ENCODE measurements around the gene CDC20. TPM values are rescaled to one million over a fixed set of nuclear protein-coding genes. Genes with fewer than 3 reads are reported as not detected.

Gene CDC20
- total RNA-seq, 1 experiment from 2014 or later = 296 TPM

- H3K27me3 ChIP-seq (replicated peaks; ENCODE audit: insufficient read depth, low read depth, low read length, poor library complexity) = no peaks in the 10 kb centered on the region
- no peaks in the 10 kb centered on the region for H3K9me3 ChIP-seq (ENCODE audit: low read depth, low read length, poor library complexity, severe bottlenecking)
- POLR2A ChIA-PET (ENCODE audit: low non-redundant PET) = no interaction called here
- H3K36me3 ChIP-seq (ENCODE audit: insufficient read depth, low read length, poor library complexity, severe bottlenecking) = no peaks in the 10 kb centered on the region
- CTCF ChIA-PET = no interaction called here
- no peak for DNase-seq (ENCODE audit: low spot score)
- intact Hi-C loops (cut with micrococcal nuclease; ENCODE audit: unreplicated experiment) = no loop called here
- no peak for TF ChIP-seq EZH2 (IDR thresholded peaks at IDR 0.05; ENCODE audit: borderline replicate concordance, low read depth, low read length, poor library complexity, severe bottlenecking)
- no peak for TF ChIP-seq CTCF (conservative IDR thresholded peaks at IDR 0.05; ENCODE audit: low read depth, low read length)
- no peaks in the 10 kb centered on the region for H3K4me1 ChIP-seq (ENCODE audit: insufficient read depth, low read length, poor library complexity, severe bottlenecking)
- no TSS peak for BruUV-seq (replicated peaks)
- H3K4me3 ChIP-seq (ENCODE audit: low read depth, low read length, poor library complexity, severe bottlenecking) = no peak overlapping the region
- H3K27ac ChIP-seq (ENCODE audit: low read depth, low read length, poor library complexity, severe bottlenecking) = no peak overlapping the region
Observed at GRCh38 chr1:43316738-43317520, 41.9 kb upstream of the CDC20 start.

- CTCF ChIA-PET = no interaction called here
- POLR2A ChIA-PET (ENCODE audit: low non-redundant PET) = no interaction called here
- Histone ChIP-seq H3K27ac (ENCODE audit: low read depth, low read length, poor library complexity, severe bottlenecking) (no peak overlapping the region), H3K4me3 (ENCODE audit: low read depth, low read length, poor library complexity, severe bottlenecking) (no peak overlapping the region), H3K27me3 (replicated peaks; ENCODE audit: insufficient read depth, low read depth, low read length, poor library complexity) (no peaks in the 10 kb centered on the region), H3K4me1 (ENCODE audit: insufficient read depth, low read length, poor library complexity, severe bottlenecking) (no peaks in the 10 kb centered on the region), H3K9me3 (ENCODE audit: low read depth, low read length, poor library complexity, severe bottlenecking) (no peaks in the 10 kb centered on the region), H3K36me3 (ENCODE audit: insufficient read depth, low read length, poor library complexity, severe bottlenecking) (no peaks in the 10 kb centered on the region)
- TF ChIP-seq EZH2 (IDR thresholded peaks at IDR 0.05; ENCODE audit: borderline replicate concordance, low read depth, low read length, poor library complexity, severe bottlenecking) (no peak), CTCF (conservative IDR thresholded peaks at IDR 0.05; ENCODE audit: low read depth, low read length) (no peak)
- no TSS peak for BruUV-seq (replicated peaks)
- intact Hi-C loops (cut with micrococcal nuclease; ENCODE audit: unreplicated experiment) = no loop called here
- no peak for DNase-seq (ENCODE audit: low spot score)
Observed at GRCh38 chr1:43317817-43318471, 40.8 kb upstream of the CDC20 start.

- ChIA-PET CTCF (no interaction called here), POLR2A (ENCODE audit: low non-redundant PET) (no interaction called here)
- Histone ChIP-seq H3K9me3 (ENCODE audit: low read depth, low read length, poor library complexity, severe bottlenecking) (no peaks in the 10 kb centered on the region), H3K4me3 (ENCODE audit: low read depth, low read length, poor library complexity, severe bottlenecking) (no peak overlapping the region), H3K27me3 (replicated peaks; ENCODE audit: insufficient read depth, low read depth, low read length, poor library complexity) (no peaks in the 10 kb centered on the region), H3K4me1 (ENCODE audit: insufficient read depth, low read length, poor library complexity, severe bottlenecking) (no peaks in the 10 kb centered on the region), H3K27ac (ENCODE audit: low read depth, low read length, poor library complexity, severe bottlenecking) (no peak overlapping the region), H3K36me3 (ENCODE audit: insufficient read depth, low read length, poor library complexity, severe bottlenecking) (no peaks in the 10 kb centered on the region)
- no peak for DNase-seq (ENCODE audit: low spot score)
- intact Hi-C loops (cut with micrococcal nuclease; ENCODE audit: unreplicated experiment) = no loop called here
- BruUV-seq (replicated peaks) = no TSS peak
- TF ChIP-seq EZH2 (IDR thresholded peaks at IDR 0.05; ENCODE audit: borderline replicate concordance, low read depth, low read length, poor library complexity, severe bottlenecking) = no peak
- TF ChIP-seq CTCF (conservative IDR thresholded peaks at IDR 0.05; ENCODE audit: low read depth, low read length) = no peak
Observed at GRCh38 chr1:43318831-43319230, 40.0 kb upstream of the CDC20 start.
